ENCODE results near the gene TRPC1. TPM values are rescaled to one million over a fixed set of nuclear protein-coding genes. Genes with fewer than 3 reads are reported as not detected.

The TRPC1 gene
- total RNA-seq, 4 donors from 2014 or later, result 0.75 to 11.7 (median 4.6) TPM

DNA sequence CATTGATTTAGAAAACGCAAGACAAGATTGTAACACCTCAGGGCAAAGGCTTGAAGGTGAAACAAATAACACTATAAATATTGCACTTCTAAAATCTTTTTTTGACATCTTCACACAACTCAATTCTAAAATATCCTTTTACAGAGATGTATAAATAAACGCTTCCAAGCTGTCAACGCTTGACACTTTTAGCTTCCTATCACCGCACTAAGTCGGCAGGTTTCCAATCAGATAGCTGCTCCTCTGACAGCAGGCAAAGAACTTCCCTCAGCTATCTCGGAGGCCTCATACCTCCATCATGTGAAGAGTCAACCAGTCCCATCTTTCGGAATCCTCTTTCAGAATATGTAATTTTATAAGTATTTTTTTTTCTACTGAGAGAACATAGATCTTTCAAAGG lies 94.1 kb downstream of the TRPC1 start:
- intact Hi-C loops (cut with DNase I; ENCODE audit: low total_unique reads), result loop anchor here (5.0 kb wide), 1 partner anchor 1299 kb away; no protein-coding TSS in a partner anchor
- no peaks in the 10 kb centered on the region for H3K4me1 ChIP-seq
- H3K27me3 ChIP-seq, result peaks cover 6% of the 10 kb centered on the region
- DNase-seq, result no peak
- no peaks in the 10 kb centered on the region for H3K9me3 ChIP-seq
- H3K4me3 ChIP-seq, result no peak overlapping the region
- in situ Hi-C loops (cut with MboI; ENCODE audit: low pct_ligation_motif_present in 1 of 4, low pct_unique_long_range_greater_than_20kb in 1 of 4, low sequenced_read_pairs in 3 of 4), result no loop called here
- 71 to 86% methylated on average over 7 of the region's 7 CpGs for WGBS, 2 donors (ENCODE audit: low coverage in 1 of 2)
- no peak for TF ChIP-seq POLR2AphosphoS5 (IDR thresholded peaks at IDR 0.05)
- no peak for TF ChIP-seq EP300 (IDR thresholded peaks at IDR 0.05; ENCODE audit: low read depth)
- TF ChIP-seq, protein P1, sequence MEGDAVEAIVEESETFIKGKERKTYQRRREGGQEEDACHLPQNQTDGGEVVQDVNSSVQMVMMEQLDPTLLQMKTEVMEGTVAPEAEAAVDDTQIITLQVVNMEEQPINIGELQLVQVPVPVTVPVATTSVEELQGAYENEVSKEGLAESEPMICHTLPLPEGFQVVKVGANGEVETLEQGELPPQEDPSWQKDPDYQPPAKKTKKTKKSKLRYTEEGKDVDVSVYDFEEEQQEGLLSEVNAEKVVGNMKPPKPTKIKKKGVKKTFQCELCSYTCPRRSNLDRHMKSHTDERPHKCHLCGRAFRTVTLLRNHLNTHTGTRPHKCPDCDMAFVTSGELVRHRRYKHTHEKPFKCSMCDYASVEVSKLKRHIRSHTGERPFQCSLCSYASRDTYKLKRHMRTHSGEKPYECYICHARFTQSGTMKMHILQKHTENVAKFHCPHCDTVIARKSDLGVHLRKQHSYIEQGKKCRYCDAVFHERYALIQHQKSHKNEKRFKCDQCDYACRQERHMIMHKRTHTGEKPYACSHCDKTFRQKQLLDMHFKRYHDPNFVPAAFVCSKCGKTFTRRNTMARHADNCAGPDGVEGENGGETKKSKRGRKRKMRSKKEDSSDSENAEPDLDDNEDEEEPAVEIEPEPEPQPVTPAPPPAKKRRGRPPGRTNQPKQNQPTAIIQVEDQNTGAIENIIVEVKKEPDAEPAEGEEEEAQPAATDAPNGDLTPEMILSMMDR (IDR thresholded peaks at IDR 0.05), result no peak
- no peak for TF ChIP-seq POLR2A (IDR thresholded peaks at IDR 0.05)
- no peak overlapping the region for H3K27ac ChIP-seq
- no peaks in the 10 kb centered on the region for H3K36me3 ChIP-seq

DNA sequence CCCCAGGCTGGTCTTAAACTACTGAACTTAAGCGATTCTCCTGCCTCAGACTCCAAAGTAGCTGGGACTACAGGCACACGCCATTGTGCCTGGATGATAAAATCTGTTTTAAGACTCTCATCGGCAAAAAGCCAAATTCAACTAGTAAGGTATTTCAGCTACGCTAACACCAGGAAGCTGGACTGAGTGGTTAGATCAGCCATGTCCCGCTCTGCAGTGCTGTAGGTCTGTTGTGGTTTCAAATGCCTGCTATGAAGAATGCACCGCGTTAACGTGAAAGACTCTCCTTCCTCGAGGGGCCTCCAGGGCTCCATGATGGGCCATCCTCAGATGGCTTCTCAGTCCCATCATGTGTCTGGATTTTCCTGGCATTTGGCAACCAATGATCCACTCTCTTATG lies 94.8 kb downstream of the TRPC1 start:
- 94 to 97% methylated on average over 5 to 9 of the region's 9 CpGs for WGBS, 2 donors (ENCODE audit: low coverage in 1 of 2)
- no peaks in the 10 kb centered on the region for H3K4me1 ChIP-seq
- intact Hi-C loops (cut with DNase I; ENCODE audit: low total_unique reads), result loop anchor here (5.0 kb wide), 1 partner anchor 1299 kb away; no protein-coding TSS in a partner anchor
- in situ Hi-C loops (cut with MboI; ENCODE audit: low pct_ligation_motif_present in 1 of 4, low pct_unique_long_range_greater_than_20kb in 1 of 4, low sequenced_read_pairs in 3 of 4), result no loop called here
- H3K36me3 ChIP-seq, result no peaks in the 10 kb centered on the region
- peaks cover 4% of the 10 kb centered on the region for H3K27me3 ChIP-seq
- TF ChIP-seq POLR2A (IDR thresholded peaks at IDR 0.05) (no peak), POLR2AphosphoS5 (IDR thresholded peaks at IDR 0.05) (no peak), EP300 (IDR thresholded peaks at IDR 0.05; ENCODE audit: low read depth) (no peak)
- TF ChIP-seq, protein P1 (IDR thresholded peaks at IDR 0.05), result no peak
- no peak overlapping the region for H3K4me3 ChIP-seq
- no peak overlapping the region for H3K27ac ChIP-seq
- DNase-seq, result no peak
- H3K9me3 ChIP-seq, result no peaks in the 10 kb centered on the region

DNA sequence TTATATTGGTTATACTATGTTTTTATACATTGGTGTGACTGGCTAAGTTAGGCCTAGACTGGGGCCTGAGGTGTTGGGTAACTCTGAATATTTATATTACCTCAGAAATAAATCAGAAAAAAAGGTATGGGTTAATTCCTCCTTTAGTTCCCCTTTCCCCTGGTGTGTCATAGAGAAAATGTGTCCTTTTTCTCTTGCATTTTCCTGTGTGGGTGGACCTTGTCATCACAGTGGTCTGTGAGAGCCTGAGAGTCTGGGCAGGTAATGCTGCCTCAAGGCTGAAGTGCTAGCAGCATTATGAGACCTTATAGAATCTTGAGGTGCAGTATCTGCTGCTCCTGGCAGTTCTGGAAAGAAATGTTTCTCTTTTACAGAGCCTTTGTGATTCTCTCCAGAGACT lies 95.3 kb downstream of the TRPC1 start:
- Histone ChIP-seq H3K27me3 (no peaks in the 10 kb centered on the region), H3K4me3 (no peak overlapping the region), H3K27ac (no peak overlapping the region), H3K9me3 (no peaks in the 10 kb centered on the region), H3K36me3 (no peaks in the 10 kb centered on the region), H3K4me1 (no peaks in the 10 kb centered on the region)
- TF ChIP-seq POLR2A (IDR thresholded peaks at IDR 0.05), result no peak
- no peak for TF ChIP-seq EP300 (IDR thresholded peaks at IDR 0.05; ENCODE audit: low read depth)
- no peak for TF ChIP-seq POLR2AphosphoS5 (IDR thresholded peaks at IDR 0.05)
- TF ChIP-seq, protein P1 (IDR thresholded peaks at IDR 0.05), result no peak
- DNase-seq, result no peak
- in situ Hi-C loops (cut with MboI; ENCODE audit: low pct_ligation_motif_present in 1 of 4, low pct_unique_long_range_greater_than_20kb in 1 of 4, low sequenced_read_pairs in 3 of 4) (no loop called here), intact Hi-C loops (cut with DNase I; ENCODE audit: low total_unique reads) (loop anchor here (5.0 kb wide), 1 partner anchor 1298 kb away; no protein-coding TSS in a partner anchor)

DNA sequence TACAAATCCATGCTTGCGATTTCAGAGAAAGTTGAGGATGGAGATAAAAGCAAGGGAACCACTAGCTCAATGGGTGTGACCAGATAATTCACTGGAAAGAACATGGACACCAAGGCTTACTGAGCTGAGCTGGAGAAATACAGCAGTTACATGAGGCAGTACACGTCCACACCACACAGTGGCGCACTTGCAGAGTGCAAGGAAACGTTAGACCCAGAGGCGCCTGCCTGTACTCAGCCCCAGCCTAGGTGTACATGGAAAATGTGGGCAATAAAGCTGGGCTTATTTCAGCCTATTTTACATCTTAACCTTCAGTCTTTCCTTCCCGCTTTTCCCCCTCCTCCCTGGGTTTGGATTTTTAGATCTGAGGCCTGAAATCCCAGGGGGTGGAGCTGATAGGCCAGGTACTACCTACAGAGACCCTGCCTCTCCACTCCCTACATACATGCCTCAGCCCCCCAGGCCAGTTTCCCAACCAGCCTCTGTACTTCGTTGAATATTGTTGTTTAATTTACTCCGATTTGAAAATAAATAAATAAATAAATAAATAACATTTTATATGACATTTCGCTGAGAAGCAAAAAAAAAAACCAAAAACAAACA lies 105.0 kb downstream of the TRPC1 start:
- no peak overlapping the region for H3K4me3 ChIP-seq
- H3K27me3 ChIP-seq, result peaks cover 4% of the 10 kb centered on the region
- peak; percentile 83 for DNase-seq
- TF ChIP-seq, protein P1 (IDR thresholded peaks at IDR 0.05), result peak; percentile 73 to 81 (median 74)
- TF ChIP-seq POLR2AphosphoS5 (IDR thresholded peaks at IDR 0.05), result no peak
- WGBS, 2 donors (ENCODE audit: low coverage in 1 of 2), result 25 to 36% methylated on average over 7 to 9 of the region's 9 CpGs
- no peaks in the 10 kb centered on the region for H3K36me3 ChIP-seq
- no peak overlapping the region for H3K27ac ChIP-seq
- H3K9me3 ChIP-seq, result no peaks in the 10 kb centered on the region
- in situ Hi-C loops (cut with MboI; ENCODE audit: low pct_ligation_motif_present in 1 of 4, low pct_unique_long_range_greater_than_20kb in 1 of 4, low sequenced_read_pairs in 3 of 4), result loop anchor here (10.0 to 25.0 kb wide), 3 partner anchors 156 to 166 kb away; no protein-coding TSS in a partner anchor
- intact Hi-C loops (cut with DNase I; ENCODE audit: low total_unique reads), result no loop called here
- no peaks in the 10 kb centered on the region for H3K4me1 ChIP-seq
